Esophagus squamous epithelium (tissue), 5 donors: Measurements from ENCODE around the gene VSX1. TPM values are rescaled to one million over a fixed set of nuclear protein-coding genes. Genes with fewer than 3 reads are reported as not detected.

Experiments used
- DNase-seq: peaks from one replicate; lab custom pipeline; 2025; lab: John Stamatoyannopoulos, UW
- H3K27ac ChIP-seq, 4 donors: fragments of 200-600 bp; sonication (generic); one replicate each; pipeline ENCODE4 v1.5.1; 2016 to 2019; ENCODE audit warnings: mild to moderate bottlenecking in 1 of 4
- H3K27me3 ChIP-seq, 4 donors: fragments of 200-600 bp; sonication (generic); 1 replicate in 3 of 4; 2 replicates in 1 of 4; pipeline versions ENCODE4 v1.5.1 to v1.6.0; 2017 to 2021; ENCODE audit warnings: antibody characterized with exemption in 1 of 4
- H3K36me3 ChIP-seq, 3 donors: fragments of 200-600 bp; sonication (generic); one replicate each; pipeline ENCODE4 v1.5.1; 2016 to 2019
- H3K4me1 ChIP-seq, 3 donors: fragments of 200-600 bp; sonication (generic); one replicate each; pipeline ENCODE4 v1.5.1; 2017 to 2019
- H3K4me3 ChIP-seq, 4 donors: fragments of 200-600 bp; sonication (generic); 1 replicate in 3 of 4; 2 replicates in 1 of 4; pipeline ENCODE4 v1.5.1; 2016 to 2019; ENCODE audit warnings: mild to moderate bottlenecking in 2 of 4, moderate library complexity in 1 of 4
- H3K9me3 ChIP-seq, 3 donors: fragments of 200-600 bp; sonication (generic); one replicate each; pipeline ENCODE4 v1.5.1; 2016 to 2019
- CTCF ChIP-seq, 6 experiments: fragments of 450-650 bp in 4 of 6; fragments of 200-600 bp in 2 of 6; sonication (generic) in 2 of 6; IDR thresholded peaks; one replicate each; pipeline ENCODE4 v1.5.1; 2016 to 2019; ENCODE audit warnings: antibody characterized with exemption in 6 of 6, mild to moderate bottlenecking in 4 of 6, moderate library complexity in 4 of 6
- POLR2A ChIP-seq, 4 donors: fragments of 450-650 bp; IDR thresholded peaks; one replicate each; pipeline ENCODE4 v1.6.1; 2017; ENCODE audit warnings: antibody characterized with exemption in 4 of 4, mild to moderate bottlenecking in 4 of 4, moderate library complexity in 3 of 4
- WGBS, 2 donors: methylation state at CpG; one replicate each; pipeline ENCODE4 v1.1.5; 2018; 5-methylcytosine and 5-hydroxymethylcytosine counted together
- intact Hi-C: fragments of 100-400 bp; cut with DNase I; formaldehyde crosslinking; loops from one replicate; pipeline ENCODE4 v1.15.0; 2022
- total RNA-seq, 4 donors: library from RNA; depleted of rRNA; stranded (reverse); fragments of >200 nt; gene quantifications; one replicate each; pipeline ENCODE4 v1.1.0, GENCODE V29; 2016
- donor health status: DM: yes; HTN: yes; CAD: no.

The VSX1 gene
- total RNA-seq, 4 donors from 2014 or later, result not detected

DNA sequence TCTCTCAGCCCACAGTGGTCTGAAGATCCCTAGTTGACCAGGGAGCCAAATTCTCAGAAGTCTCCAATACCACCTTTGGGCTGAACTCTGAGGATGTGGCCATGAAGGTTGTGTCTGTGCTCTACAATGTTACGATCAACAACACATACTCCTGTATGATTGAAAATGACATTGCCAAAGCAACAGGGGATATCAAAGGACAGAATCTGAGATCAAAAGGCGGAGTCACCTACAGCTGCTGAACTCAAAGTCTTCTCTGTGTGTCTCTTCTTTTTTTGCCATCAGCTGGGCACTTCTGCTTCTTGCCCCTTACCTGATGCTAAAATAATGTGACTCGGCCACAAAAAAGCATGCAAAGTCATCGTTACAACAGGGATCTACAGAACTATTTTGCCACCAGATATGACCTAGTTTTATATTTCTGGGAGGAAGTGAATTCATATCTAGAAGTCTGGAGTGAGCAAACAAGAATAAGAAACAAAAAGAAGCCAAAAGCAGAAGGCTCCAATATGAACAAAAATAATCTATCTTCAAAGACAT, 17.7 kb upstream of the VSX1 start:
- Histone ChIP-seq H3K4me3 (no peak overlapping the region), H3K4me1 (no peaks in the 10 kb centered on the region), H3K27me3 (peaks cover 0 to 21% (median 0%) of the 10 kb centered on the region in 4 donors), H3K9me3 (no peaks in the 10 kb centered on the region), H3K36me3 (no peaks in the 10 kb centered on the region), H3K27ac (no peak overlapping the region)
- WGBS, 2 donors, result 75 to 76% methylated on average over 4 of the region's 4 CpGs
- no peak for DNase-seq
- intact Hi-C loops, result no loop called here
- TF ChIP-seq POLR2A (IDR thresholded peaks at IDR 0.05) (no peak), CTCF (IDR thresholded peaks at IDR 0.05) (no peak)

GRCh38 chr20:25097498-25097897, 15.6 kb upstream of the VSX1 start:
- TF ChIP-seq CTCF (IDR thresholded peaks at IDR 0.05) (no peak), POLR2A (IDR thresholded peaks at IDR 0.05) (no peak)
- Histone ChIP-seq H3K4me1 (no peaks in the 10 kb centered on the region), H3K4me3 (no peak overlapping the region), H3K36me3 (no peaks in the 10 kb centered on the region), H3K9me3 (no peaks in the 10 kb centered on the region), H3K27ac (no peak overlapping the region), H3K27me3 (peaks cover 0 to 11% (median 0%) of the 10 kb centered on the region in 4 donors)
- 30 to 38% methylated on average over 2 of the region's 2 CpGs for WGBS, 2 donors
- intact Hi-C loops, result no loop called here
- no peak for DNase-seq

GRCh38 chr20:25090492-25091429, 8.8 kb upstream of the VSX1 start:
- intact Hi-C loops, result no loop called here
- 52 to 55% methylated on average over 6 to 13 of the region's 14 CpGs for WGBS, 2 donors
- Histone ChIP-seq H3K27me3 (peaks cover 0 to 69% (median 2%) of the 10 kb centered on the region in 4 donors), H3K4me1 (no peaks in the 10 kb centered on the region), H3K4me3 (no peak overlapping the region), H3K27ac (no peak overlapping the region), H3K9me3 (no peaks in the 10 kb centered on the region), H3K36me3 (no peaks in the 10 kb centered on the region)
- DNase-seq, result no peak
- TF ChIP-seq CTCF (IDR thresholded peaks at IDR 0.05) (no peak), POLR2A (IDR thresholded peaks at IDR 0.05) (no peak)

GRCh38 chr20:25089662-25090061, 7.7 kb upstream of the VSX1 start:
- DNase-seq, result no peak
- intact Hi-C loops, result no loop called here
- no peaks in the 10 kb centered on the region for H3K36me3 ChIP-seq
- no peaks in the 10 kb centered on the region for H3K9me3 ChIP-seq
- no peak for TF ChIP-seq POLR2A (IDR thresholded peaks at IDR 0.05)
- no peak for TF ChIP-seq CTCF (IDR thresholded peaks at IDR 0.05)
- H3K27me3 ChIP-seq, result peaks cover 4 to 80% (median 10%) of the 10 kb centered on the region in 4 donors
- H3K4me1 ChIP-seq, result peaks cover 0 to 4% (median 1%) of the 10 kb centered on the region in 3 donors
- WGBS, 2 donors, result 80 to 91% methylated on average over 12 of the region's 12 CpGs
- no peak overlapping the region for H3K4me3 ChIP-seq
- no peak overlapping the region for H3K27ac ChIP-seq

- DNase-seq, result no peak
- Histone ChIP-seq H3K4me1 (peaks cover 3 to 10% (median 5%) of the 10 kb centered on the region in 3 donors), H3K36me3 (no peaks in the 10 kb centered on the region), H3K4me3 (no peak overlapping the region), H3K27me3 (peaks cover 10 to 81% (median 13%) of the 10 kb centered on the region in 4 donors), H3K9me3 (no peaks in the 10 kb centered on the region), H3K27ac (no peak overlapping the region)
- no peak for TF ChIP-seq CTCF (IDR thresholded peaks at IDR 0.05)
- no peak for TF ChIP-seq POLR2A (IDR thresholded peaks at IDR 0.05)
- intact Hi-C loops, result no loop called here
Observed at GRCh38 chr20:25089096-25089495, 7.2 kb upstream of the VSX1 start.
